ENCODE measurements around the gene RMC1.

- TF ChIP-seq POLR2AphosphoS5 (IDR thresholded peaks at IDR 0.05; ENCODE audit: low read depth, low read length) = no peak
- TF ChIP-seq TAF1 (IDR thresholded peaks at IDR 0.05; ENCODE audit: low read depth, low read length) = no peak
These were observed 36.7 kb downstream of the RMC1 start for GRCh38 chr18:23539911-23540525.

Measured in GM12891 (cell line).